Stomach smooth muscle (tissue), 2 donors: ENCODE data around the gene CPN2.

Source experiments
- H3K27ac ChIP-seq: one replicate; pipeline ENCODE4 v1.7.0; 2013; ENCODE audit warnings: mild to moderate bottlenecking, low read length, inconsistent platforms
- H3K27me3 ChIP-seq, 2 donors: one replicate each; pipeline ENCODE4 v1.7.0; 2013; ENCODE audit warnings: low read length in 2 of 2; ENCODE audit not compliant: insufficient read depth in 2 of 2, control insufficient read depth in 1 of 2
- H3K36me3 ChIP-seq, 2 donors: one replicate each; pipeline ENCODE4 v1.7.0; 2013; ENCODE audit warnings: low read length in 2 of 2; ENCODE audit not compliant: control insufficient read depth in 2 of 2, insufficient read depth in 2 of 2
- H3K4me1 ChIP-seq: one replicate; pipeline ENCODE4 v1.7.0; 2013; ENCODE audit warnings: low read length; ENCODE audit not compliant: control insufficient read depth, insufficient read depth
- H3K4me3 ChIP-seq, 2 donors: one replicate each; pipeline ENCODE4 v1.7.0; 2013; ENCODE audit warnings: low read length in 2 of 2
- H3K9ac ChIP-seq, 2 donors: one replicate each; pipeline ENCODE4 v1.7.0; 2013; ENCODE audit warnings: low read length in 2 of 2, mild to moderate bottlenecking in 1 of 2
- H3K9me3 ChIP-seq, 2 donors: one replicate each; pipeline ENCODE4 v1.7.0; 2013; ENCODE audit warnings: low read length in 2 of 2; ENCODE audit not compliant: control insufficient read depth in 2 of 2
- donor health status: healthy.
- donor health status: Pancreatic carcinoma.

The CPN2 gene

DNA sequence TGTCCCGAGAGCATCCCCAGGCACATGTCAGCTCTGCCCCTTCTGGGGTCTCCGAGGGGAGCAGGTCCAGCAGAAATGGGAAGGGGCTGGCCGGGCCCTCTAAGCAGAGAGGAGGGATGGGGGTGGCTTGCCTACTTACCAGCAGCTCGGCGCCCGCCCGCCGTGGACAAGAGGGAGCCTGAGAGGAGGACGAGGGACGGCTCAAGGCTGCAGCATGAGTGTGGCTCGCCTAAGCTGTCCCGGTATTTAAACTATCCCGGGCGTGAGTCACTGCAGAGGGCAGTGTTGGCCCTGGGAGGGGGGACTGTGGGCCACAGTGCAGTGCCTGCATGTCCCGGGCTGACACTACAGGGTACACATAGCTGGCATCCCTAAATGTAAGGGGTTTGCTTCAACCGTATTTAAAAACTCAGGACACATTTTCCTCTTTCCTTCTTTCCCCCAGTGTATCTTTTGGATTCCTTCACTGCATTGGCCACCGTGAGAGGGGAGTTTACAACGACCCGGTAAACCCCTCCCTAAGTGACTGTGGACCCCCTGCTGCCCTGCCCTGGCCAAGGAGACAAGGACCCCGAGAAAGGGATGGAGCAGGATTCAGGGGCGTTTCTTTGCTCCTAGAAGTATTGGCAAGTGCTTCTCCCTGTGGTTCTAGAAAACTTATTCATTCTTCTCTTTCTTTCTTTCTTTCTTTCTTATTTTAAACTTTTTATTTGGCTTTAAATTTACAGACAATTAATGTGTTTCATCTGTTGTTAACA lies 18.6 kb upstream of the CPN2 start, which contains the start of gene LRRC15:
LRRC15 (minus strand) TSS at position 222 of the 758 bp plus-strand sequence. CDS start 8,700 bp downstream, outside the sequence.
- no peak within 1 kb of the TSS for H3K4me3 ChIP-seq
- H3K27ac ChIP-seq = no peak within 1 kb of the TSS
- H3K27me3 ChIP-seq = peaks cover 6 to 11% of the 10 kb centered on the region in 2 donors
- no peaks in the 10 kb centered on the region for H3K36me3 ChIP-seq
- H3K4me1 ChIP-seq = peaks cover 14% of the 10 kb centered on the region
- H3K9me3 ChIP-seq = no peaks in the 10 kb centered on the region
- H3K9ac ChIP-seq = no peak within 1 kb of the TSS

GRCh38 chr3:194368918-194369317 lies 17.8 kb upstream of the CPN2 start:
- H3K27me3 ChIP-seq = peaks cover 6 to 11% of the 10 kb centered on the region in 2 donors
- H3K36me3 ChIP-seq = no peaks in the 10 kb centered on the region
- no peak overlapping the region for H3K4me3 ChIP-seq
- no peak overlapping the region for H3K27ac ChIP-seq
- no peaks in the 10 kb centered on the region for H3K9me3 ChIP-seq
- H3K4me1 ChIP-seq = peaks cover 19% of the 10 kb centered on the region
- H3K9ac ChIP-seq = no peak overlapping the region

DNA sequence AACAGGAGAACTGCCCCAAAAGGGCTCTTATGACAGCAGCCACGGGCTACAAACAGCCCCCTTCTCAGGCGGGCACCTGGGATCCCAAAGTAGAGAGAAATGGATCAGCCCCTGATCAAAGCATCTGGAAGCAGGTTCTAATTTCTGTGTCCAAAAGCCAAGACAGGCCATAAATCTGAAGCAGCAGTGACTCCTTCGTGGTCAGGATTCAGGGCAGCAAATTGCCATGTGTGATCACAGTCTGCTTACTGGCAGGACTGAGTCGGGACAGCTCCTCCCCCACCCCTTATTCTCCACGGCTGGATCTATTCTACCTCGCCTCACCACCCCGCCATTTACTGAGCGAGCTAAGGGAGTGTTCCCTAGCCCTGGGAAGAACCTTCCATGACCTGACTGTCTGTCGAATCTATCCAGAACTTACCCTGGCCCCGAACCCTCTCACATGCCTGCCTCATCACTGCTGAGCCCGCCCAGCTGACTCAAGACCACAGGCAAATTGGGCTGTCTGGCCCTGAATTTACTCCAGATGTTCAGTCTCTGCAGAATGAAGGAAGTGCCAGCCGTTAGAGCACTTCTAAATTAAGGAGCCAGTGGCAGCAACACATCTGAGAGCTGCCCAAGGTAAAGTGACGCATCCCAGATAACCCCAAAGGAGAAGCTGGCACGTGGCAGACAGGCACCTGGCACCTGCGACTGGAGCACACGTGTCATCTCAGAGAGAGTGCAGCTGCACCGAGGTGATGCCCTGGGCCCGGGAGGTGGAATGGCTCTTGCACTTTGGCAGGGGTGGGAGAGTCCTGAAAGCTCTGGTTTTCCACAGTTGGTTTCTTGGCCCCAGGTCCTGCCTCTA lies 17.1 kb upstream of the CPN2 start:
- Histone ChIP-seq H3K9me3 (no peaks in the 10 kb centered on the region), H3K4me3 (no peak overlapping the region), H3K27me3 (peaks cover 6 to 11% of the 10 kb centered on the region in 2 donors), H3K4me1 (peaks cover 19% of the 10 kb centered on the region), H3K27ac (no peak overlapping the region), H3K36me3 (no peaks in the 10 kb centered on the region), H3K9ac (no peak overlapping the region)

DNA sequence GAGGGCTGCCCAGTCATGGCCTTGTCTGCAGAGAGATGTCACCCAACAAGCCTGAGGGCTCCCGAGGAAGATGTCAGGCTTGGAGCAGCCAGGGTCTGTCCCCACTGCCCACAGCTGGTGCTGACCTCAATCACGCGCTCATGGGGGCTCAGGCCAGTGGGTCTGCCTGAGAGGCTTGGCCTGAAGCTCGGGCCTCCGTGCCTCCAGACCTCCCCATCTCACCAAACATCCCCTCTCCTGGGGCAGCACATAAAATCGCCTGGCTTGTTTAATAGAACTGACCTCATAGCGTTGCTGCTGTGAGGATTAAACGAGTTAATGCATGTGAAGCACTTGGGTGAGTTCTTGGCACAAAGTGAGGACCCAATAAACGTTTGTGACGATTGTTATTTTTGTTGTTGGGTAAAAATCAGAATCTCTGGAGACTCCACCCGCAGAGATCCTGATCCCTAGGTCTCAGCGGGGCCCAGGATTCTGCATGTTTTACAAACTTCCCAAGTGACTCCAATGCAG lies 14.9 kb upstream of the CPN2 start:
- H3K27ac ChIP-seq = no peak overlapping the region
- no peaks in the 10 kb centered on the region for H3K9me3 ChIP-seq
- no peak overlapping the region for H3K4me3 ChIP-seq
- no peak overlapping the region for H3K9ac ChIP-seq
- no peaks in the 10 kb centered on the region for H3K36me3 ChIP-seq
- peaks cover 19% of the 10 kb centered on the region for H3K4me1 ChIP-seq
- H3K27me3 ChIP-seq = peaks cover 6 to 14% of the 10 kb centered on the region in 2 donors

DNA sequence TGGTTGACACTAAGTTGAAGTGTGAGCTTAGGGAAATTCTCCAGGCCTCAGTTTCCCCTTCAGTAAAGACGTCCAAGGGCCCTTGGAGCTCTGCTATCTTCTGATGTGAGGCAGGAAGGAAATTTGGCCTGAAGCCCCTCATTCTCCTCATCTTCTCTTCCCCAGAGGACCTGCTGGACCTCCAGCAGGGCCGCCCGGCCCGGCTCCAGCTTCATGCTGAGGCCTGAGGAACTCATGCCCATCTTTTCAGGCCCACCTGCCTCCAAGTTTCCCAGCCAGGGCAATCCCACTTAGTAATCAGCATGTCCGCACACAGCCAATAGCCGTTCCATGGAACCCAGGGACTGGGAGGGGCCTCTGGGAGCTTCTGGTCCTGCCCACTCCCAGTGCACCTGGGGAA lies 14.4 kb upstream of the CPN2 start:
- Histone ChIP-seq H3K27me3 (peaks cover 6 to 14% of the 10 kb centered on the region in 2 donors), H3K4me1 (peaks cover 19% of the 10 kb centered on the region), H3K4me3 (no peak overlapping the region), H3K27ac (no peak overlapping the region), H3K36me3 (no peaks in the 10 kb centered on the region), H3K9ac (no peak overlapping the region), H3K9me3 (no peaks in the 10 kb centered on the region)

- Histone ChIP-seq H3K36me3 (no peaks in the 10 kb centered on the region), H3K9ac (no peak overlapping the region), H3K4me1 (peaks cover 19% of the 10 kb centered on the region), H3K4me3 (no peak overlapping the region), H3K9me3 (no peaks in the 10 kb centered on the region), H3K27ac (no peak overlapping the region), H3K27me3 (peaks cover 6 to 14% of the 10 kb centered on the region in 2 donors)
These were observed 13.7 kb upstream of the CPN2 start for GRCh38 chr3:194364652-194365434.

DNA sequence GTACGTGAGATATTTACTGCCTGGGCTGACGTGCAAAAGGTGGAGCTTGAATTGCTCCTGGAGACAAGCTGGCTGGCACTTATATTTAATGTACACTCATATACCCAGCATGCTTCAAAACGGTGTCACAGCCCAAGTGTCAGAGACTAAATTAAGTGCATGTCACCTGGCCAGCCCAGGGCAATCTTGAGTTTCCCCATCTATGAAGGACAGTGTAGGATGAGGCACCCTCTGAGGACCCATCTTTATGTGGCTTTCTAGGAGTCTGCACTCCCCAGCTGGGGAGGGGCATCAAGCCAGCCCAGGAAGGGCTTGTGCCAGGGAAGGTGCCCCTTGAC lies 13.2 kb upstream of the CPN2 start:
- Histone ChIP-seq H3K36me3 (no peaks in the 10 kb centered on the region), H3K27me3 (peaks cover 9% of the 10 kb centered on the region in 2 donors), H3K4me1 (peaks cover 14% of the 10 kb centered on the region), H3K27ac (no peak overlapping the region), H3K9ac (no peak overlapping the region), H3K4me3 (no peak overlapping the region), H3K9me3 (no peaks in the 10 kb centered on the region)

DNA sequence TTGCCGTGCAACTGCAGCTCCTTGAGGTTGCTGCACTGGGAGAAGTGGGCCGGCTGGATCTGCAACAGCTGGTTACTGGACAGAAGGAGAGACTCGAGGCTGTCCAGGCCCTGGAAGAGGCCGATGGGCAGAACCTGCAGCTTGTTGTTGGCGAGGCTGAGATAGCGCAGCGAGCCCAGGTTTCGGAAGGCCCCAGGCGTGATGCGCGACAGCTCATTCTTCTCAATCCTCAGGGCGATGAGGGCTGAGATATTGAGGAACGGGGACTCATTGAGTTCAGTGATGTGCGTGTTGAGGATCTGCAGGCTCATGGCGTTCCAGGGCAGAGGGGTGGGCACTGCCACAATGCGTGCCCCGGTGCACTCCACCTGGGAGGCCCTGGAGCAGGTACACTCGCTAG lies 9.4 kb upstream of the CPN2 start:
- H3K4me1 ChIP-seq = peaks cover 10% of the 10 kb centered on the region
- H3K9ac ChIP-seq = no peak overlapping the region
- H3K27me3 ChIP-seq = peaks cover 3% of the 10 kb centered on the region in 2 donors
- no peaks in the 10 kb centered on the region for H3K9me3 ChIP-seq
- H3K27ac ChIP-seq = no peak overlapping the region
- H3K4me3 ChIP-seq = no peak overlapping the region
- no peaks in the 10 kb centered on the region for H3K36me3 ChIP-seq

DNA sequence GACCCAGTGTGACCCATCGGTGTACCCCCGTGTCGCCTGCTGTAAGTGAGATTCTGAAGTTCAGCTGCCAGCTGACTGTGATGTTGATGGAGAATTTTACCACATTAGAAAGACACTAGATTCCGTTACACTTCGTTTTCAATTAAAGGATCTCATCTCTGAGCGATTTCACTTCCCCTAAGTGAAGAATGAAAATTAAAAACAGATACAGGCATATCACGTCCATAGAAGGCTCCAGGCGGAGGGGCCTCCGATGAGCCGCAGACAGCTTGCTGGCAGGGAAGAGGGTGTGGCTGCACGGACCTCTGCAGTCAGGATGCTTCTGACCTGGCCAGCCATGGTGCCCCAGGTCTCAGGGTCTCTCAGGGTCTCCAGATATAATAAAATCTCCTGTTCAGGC lies 6.6 kb upstream of the CPN2 start:
- no peaks in the 10 kb centered on the region for H3K9me3 ChIP-seq
- no peaks in the 10 kb centered on the region for H3K36me3 ChIP-seq
- H3K4me1 ChIP-seq = no peaks in the 10 kb centered on the region
- H3K4me3 ChIP-seq = no peak overlapping the region
- no peak overlapping the region for H3K27ac ChIP-seq
- peaks cover 3% of the 10 kb centered on the region in 2 donors for H3K27me3 ChIP-seq
- no peak overlapping the region for H3K9ac ChIP-seq

DNA sequence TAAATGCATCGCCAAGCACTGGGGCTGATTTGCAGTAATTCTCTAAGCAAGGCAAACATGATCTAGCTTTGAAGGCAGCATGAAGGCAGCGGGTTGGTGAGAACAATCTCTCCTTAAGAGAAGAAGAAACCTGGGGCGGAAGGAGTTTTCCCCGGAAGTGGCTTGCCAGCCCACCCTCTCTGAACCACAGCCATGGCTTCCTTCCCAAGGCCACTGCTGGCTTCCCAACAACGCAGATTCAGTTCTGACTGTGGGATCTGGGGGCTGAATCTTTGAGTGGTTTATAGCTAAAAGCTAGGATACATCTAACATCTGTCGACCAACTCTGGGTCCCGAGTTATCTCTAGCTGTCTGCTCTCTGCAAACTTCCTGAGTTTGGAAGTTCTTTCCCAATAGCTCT lies 4.3 kb upstream of the CPN2 start:
- Histone ChIP-seq H3K9ac (no peak overlapping the region), H3K36me3 (no peaks in the 10 kb centered on the region), H3K4me3 (no peak overlapping the region), H3K27ac (no peak overlapping the region), H3K4me1 (no peaks in the 10 kb centered on the region), H3K27me3 (peaks cover 0 to 3% of the 10 kb centered on the region in 2 donors), H3K9me3 (no peaks in the 10 kb centered on the region)
